IMR-90 (cell line): ENCODE data around the gene CABCOCO1.

Experiments
- BHLHE40 ChIP-seq: fragments of 150-350 bp; IDR thresholded peaks from 2 replicates; pipeline ENCODE4 v1.6.1; 2016; ENCODE audit warnings: mild to moderate bottlenecking, low read depth, low read length
- NFE2L2 ChIP-seq: fragments of 150-350 bp; IDR thresholded peaks from 2 replicates; pipeline ENCODE4 v1.6.1; 2016; ENCODE audit warnings: low read depth, mild to moderate bottlenecking, low read length
- POLR2A ChIP-seq: IDR thresholded peaks from 2 replicates; pipeline ENCODE4 v1.6.1; 2012; ENCODE audit warnings: mild to moderate bottlenecking, low read depth, low read length
- RAD21 ChIP-seq: IDR thresholded peaks from 2 replicates; pipeline ENCODE4 v1.6.1; 2012; ENCODE audit warnings: low read length, improper control_type of control experiment
- TF ChIP-seq, protein P1 (sequence below): conservative IDR thresholded peaks from 2 replicates; pipeline ENCODE4 v1.5.1; 2012; ENCODE audit warnings: mild to moderate bottlenecking, low read depth, low read length, improper control_type of control experiment

DNA sequence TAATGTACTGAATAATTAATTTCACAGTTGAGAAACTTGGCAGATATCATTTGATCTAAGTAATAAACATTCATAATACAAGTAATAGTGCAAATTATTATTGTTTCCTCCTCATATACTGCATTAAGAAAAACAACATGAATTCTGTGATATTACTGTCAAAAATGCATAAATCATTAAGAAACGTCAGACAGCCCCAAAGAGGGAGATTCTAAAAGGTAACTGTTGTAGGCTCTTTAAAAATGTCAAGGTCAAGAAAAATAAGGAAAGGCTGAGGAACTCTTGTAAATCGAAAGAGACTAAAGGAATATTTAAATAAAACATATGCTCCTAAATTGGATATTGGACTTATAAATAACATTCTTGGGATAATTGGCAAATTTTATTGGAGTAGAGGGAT, 67.9 kb downstream of the CABCOCO1 start:
- TF ChIP-seq, protein P1, sequence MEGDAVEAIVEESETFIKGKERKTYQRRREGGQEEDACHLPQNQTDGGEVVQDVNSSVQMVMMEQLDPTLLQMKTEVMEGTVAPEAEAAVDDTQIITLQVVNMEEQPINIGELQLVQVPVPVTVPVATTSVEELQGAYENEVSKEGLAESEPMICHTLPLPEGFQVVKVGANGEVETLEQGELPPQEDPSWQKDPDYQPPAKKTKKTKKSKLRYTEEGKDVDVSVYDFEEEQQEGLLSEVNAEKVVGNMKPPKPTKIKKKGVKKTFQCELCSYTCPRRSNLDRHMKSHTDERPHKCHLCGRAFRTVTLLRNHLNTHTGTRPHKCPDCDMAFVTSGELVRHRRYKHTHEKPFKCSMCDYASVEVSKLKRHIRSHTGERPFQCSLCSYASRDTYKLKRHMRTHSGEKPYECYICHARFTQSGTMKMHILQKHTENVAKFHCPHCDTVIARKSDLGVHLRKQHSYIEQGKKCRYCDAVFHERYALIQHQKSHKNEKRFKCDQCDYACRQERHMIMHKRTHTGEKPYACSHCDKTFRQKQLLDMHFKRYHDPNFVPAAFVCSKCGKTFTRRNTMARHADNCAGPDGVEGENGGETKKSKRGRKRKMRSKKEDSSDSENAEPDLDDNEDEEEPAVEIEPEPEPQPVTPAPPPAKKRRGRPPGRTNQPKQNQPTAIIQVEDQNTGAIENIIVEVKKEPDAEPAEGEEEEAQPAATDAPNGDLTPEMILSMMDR, result no peak
- no peak for TF ChIP-seq NFE2L2
- no peak for TF ChIP-seq RAD21
- TF ChIP-seq BHLHE40, result no peak
- TF ChIP-seq POLR2A, result no peak
